Hepatic stellate cell (primary cell): ENCODE data around the gene EVI2B.
"Not testable (repeated sequence)": the region's sequence is repeated elsewhere in the genome, so short reads cannot be mapped to it uniquely, and the experiment has no call there.

Experiments used
- DNase-seq: peaks from one replicate; pipeline ENCODE4 v3.0.0; 2011; ENCODE audit warnings: low spot score

Gene EVI2B

DNA sequence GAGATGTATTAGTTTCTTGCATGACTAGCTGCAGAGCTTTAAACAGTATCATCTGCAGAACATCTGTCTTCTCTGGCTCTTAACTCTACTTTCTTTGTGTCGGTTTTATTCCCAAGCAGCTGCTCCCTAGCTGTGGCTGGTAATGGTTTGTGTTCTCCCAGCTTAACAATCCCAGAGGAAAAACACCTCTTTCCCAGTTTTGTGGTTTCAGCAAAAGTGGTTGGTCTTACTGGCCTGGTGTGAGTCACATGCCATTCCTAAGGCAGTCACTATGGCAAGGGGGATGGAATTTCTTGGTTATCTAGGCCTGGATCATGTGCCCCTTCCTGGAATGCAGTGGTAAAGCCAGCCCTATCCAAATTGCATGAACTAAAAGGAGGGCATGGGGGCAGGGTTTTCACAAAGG lies 44.3 kb downstream of the EVI2B start:
- DNase-seq: peak; percentile 80

DNA sequence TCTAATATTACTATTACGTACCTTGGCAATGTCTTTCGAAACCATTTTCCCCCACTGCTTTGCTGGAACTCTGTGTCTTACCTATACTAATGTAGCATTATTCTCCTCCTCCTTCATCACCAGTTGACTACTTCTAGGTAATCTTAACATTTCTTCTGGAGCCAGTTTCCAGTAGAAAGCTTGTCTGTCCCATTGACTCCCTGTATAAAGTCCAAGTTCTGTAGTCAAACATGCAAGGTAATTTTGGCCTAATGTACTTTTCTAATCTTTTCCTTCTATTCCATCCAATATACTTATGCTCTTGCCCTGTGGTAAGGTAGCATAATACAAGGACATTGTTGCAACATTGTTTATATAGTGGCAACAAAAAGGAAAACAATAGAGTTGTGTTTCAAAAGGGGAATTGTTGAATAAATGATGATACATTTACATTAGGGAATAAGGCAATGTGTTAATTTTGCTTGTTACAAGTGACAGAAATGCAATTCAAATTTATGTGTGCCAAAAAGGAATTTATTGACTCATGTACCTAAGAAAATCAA lies 44.7 kb downstream of the EVI2B start:
- no peak for DNase-seq

DNA sequence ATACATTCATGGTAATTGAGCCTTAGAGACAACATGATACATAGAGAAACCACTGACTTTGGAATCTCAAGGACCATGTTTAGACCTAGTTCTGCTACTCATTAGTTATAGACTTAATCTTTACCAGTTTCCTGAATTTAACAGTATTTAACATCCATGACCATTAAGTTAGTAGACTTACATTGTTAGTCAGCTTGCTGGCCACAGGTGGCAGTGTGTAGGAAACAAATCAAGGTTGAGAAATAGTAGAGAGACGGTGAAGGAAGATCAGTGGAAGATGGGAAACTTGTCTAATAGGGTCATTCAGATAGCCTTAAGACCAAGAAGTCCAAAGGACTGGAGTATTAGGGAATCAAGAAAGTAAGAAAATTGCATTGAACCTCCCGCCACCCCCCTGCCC lies 47.8 kb downstream of the EVI2B start:
- no peak for DNase-seq

DNA sequence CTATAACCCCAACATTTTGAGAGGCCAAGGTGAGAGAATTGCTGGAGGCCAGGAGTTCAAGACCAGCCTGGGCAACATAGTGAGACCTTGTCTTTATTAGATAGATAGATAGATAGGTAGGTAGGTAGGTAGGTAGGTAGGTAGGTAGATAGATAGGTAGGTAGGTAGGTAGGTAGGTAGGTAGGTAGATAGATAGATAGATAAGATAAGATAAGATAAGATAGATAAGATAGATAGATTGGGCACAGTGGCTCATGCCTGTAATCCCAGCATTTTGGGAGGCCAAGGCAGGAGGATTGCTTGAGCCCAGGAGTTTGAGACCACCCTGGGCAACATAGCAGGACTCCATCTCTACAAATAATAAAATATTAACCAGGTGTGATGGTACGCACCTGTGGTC lies 50.9 kb downstream of the EVI2B start:
- not testable (repeated sequence) for DNase-seq

DNA sequence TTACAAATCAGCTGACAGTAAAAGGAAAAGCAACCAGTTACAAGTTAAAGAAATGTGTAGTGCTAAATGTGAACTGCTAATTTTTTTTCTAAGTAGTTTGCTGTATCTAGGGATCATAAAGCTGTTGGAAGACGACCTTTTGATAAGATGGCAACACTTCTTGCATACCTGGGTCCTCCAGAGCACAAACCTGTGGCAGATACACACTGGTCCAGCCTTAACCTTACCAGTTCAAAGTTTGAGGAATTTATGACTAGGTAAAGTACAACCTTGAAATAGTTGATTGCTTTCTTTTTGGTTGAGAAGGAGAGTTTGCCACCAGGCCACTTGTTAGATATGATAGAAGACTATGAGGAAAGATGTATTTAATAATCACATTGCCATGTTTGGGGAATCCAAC lies 52.3 kb downstream of the EVI2B start:
- no peak for DNase-seq

DNA sequence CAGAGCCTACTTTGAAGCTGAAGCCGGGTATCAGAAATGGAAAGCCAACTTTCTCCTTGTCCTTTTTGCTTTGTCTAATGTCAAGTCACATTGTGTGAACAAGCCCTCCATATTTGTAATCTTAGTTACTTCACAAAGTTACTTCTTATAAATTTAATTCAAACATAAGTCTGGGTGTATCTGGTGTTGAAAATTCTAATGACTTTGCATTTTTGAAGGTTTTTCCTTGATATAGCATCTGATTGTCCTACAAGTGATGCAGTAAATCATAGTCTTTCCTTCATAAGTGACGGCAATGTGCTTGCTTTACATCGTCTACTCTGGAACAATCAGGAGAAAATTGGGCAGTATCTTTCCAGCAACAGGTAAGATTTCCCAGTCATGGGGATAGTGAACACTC lies 53.7 kb downstream of the EVI2B start:
- no peak for DNase-seq

DNA sequence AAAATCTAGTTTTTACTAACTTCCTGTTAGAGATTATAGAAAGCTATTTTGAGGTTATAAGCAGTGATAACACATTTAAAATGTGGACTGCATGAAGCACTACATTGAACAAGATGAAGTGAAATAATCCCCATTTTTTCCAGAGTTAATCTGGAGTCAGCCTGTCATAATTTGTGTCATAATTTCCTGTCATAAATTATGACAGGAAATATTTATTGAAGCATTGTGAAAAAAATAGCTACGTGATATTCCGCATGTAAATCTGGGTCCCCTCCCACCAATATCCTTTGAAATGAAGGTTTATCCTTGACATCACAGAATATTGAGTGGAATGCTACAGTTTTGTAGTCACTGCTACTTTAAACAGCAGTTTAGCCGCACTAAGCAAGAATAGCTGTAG lies 56.9 kb downstream of the EVI2B start:
- no peak for DNase-seq

DNA sequence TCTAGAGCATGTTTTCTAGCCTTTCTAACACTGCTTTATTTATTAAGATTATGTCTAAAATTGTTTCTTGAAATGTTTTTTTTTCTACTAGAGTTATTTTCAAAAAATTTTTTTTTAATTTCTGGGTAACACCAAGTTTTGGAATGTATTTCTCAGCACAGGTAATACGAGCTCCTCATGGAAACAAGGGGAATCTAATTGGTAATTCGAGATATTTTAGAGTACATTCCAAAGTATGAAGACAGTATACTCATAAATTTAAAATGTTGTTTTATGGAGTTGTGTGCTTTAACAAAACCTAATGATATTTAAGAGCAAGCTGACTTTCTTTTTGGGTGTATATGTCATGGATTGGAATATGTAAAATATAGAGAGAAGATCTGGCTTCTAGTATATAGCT lies 59.2 kb downstream of the EVI2B start:
- DNase-seq: no peak
